ENCODE measurements around the gene TP53RK.

DNA sequence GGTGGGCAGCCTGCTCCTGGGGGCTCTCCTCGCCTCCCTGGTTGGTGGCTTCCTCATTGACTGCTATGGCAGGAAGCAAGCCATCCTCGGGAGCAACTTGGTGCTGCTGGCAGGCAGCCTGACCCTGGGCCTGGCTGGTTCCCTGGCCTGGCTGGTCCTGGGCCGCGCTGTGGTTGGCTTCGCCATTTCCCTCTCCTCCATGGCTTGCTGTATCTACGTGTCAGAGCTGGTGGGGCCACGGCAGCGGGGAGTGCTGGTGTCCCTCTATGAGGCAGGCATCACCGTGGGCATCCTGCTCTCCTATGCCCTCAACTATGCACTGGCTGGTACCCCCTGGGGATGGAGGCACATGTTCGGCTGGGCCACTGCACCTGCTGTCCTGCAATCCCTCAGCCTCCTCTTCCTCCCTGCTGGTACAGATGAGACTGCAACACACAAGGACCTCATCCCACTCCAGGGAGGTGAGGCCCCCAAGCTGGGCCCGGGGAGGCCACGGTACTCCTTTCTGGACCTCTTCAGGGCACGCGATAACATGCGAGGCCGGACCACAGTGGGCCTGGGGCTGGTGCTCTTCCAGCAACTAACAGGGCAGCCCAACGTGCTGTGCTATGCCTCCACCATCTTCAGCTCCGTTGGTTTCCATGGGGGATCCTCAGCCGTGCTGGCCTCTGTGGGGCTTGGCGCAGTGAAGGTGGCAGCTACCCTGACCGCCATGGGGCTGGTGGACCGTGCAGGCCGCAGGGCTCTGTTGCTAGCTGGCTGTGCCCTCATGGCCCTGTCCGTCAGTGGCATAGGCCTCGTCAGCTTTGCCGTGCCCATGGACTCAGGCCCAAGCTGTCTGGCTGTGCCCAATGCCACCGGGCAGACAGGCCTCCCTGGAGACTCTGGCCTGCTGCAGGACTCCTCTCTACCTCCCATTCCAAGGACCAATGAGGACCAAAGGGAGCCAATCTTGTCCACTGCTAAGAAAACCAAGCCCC, 36.2 kb upstream of the TP53RK start:
- no peak for TF ChIP-seq CTCF (IDR thresholded peaks at IDR 0.05)
- TF ChIP-seq POLR2A (IDR thresholded peaks at IDR 0.05), result no peak

Data from testis (tissue), 2 donors.